Astrocyte (in vitro differentiated cells and primary cell): ENCODE results near the gene THOC1. TPM values are rescaled to one million over a fixed set of nuclear protein-coding genes. Genes with fewer than 3 reads are reported as not detected.

ENCODE experiments used
- DNase-seq: peaks from one replicate; pipeline ENCODE4 v3.0.0-alpha.2; 2010; ENCODE audit warnings: low read depth
- FAIRE-seq: peaks from 2 replicates; lab custom pipeline; 2011; peaks lifted over from hg19 to GRCh38; lab: Jason Lieb, UNC
- H2AFZ ChIP-seq: 2 replicates; pipeline ENCODE4 v1.6.0; 2012; ENCODE audit warnings: low read depth, low read length, inconsistent platforms
- H3K27ac ChIP-seq: 2 replicates; pipeline ENCODE4 v1.5.1; 2011; ENCODE audit warnings: low read depth, low read length, inconsistent platforms
- H3K27me3 ChIP-seq: 2 replicates; pipeline ENCODE4 v1.6.0; 2011; ENCODE audit warnings: low read length, inconsistent platforms; ENCODE audit not compliant: insufficient read depth
- H3K36me3 ChIP-seq: 2 replicates; pipeline ENCODE4 v1.5.1; 2011; ENCODE audit warnings: low read length, inconsistent platforms; ENCODE audit not compliant: insufficient read depth
- H3K4me1 ChIP-seq: 2 replicates; pipeline ENCODE4 v1.5.1; 2011; ENCODE audit warnings: low read length, inconsistent platforms; ENCODE audit not compliant: insufficient read depth
- H3K4me2 ChIP-seq: 2 replicates; pipeline ENCODE4 v1.6.0; 2012; ENCODE audit warnings: low read length, inconsistent platforms
- H3K4me3 ChIP-seq: 2 replicates; pipeline ENCODE4 v1.5.1; 2011; ENCODE audit warnings: low read depth, mild to moderate bottlenecking, low read length, inconsistent platforms; ENCODE audit not compliant: insufficient read depth
- H3K79me2 ChIP-seq: 2 replicates; pipeline ENCODE4 v1.6.0; 2012; ENCODE audit warnings: mild to moderate bottlenecking, low read length, inconsistent platforms; ENCODE audit not compliant: insufficient read depth
- H3K9ac ChIP-seq: 2 replicates; pipeline ENCODE4 v1.6.0; 2012; ENCODE audit warnings: mild to moderate bottlenecking, low read length, inconsistent platforms
- H3K9me3 ChIP-seq: 2 replicates; pipeline ENCODE4 v1.5.1; 2012; ENCODE audit warnings: low read depth, mild to moderate bottlenecking, low read length, inconsistent platforms; ENCODE audit not compliant: insufficient read depth
- H4K20me1 ChIP-seq: 2 replicates; pipeline ENCODE4 v1.6.0; 2012; ENCODE audit warnings: low read length, inconsistent platforms; ENCODE audit not compliant: insufficient read depth
- H3K27ac Mint-ChIP-seq: one replicate; pipeline ENCODE4 v1.8.0; 2021; ENCODE audit warnings: mild to moderate bottlenecking, mixed read lengths; ENCODE audit not compliant: unreplicated experiment
- H3K27me3 Mint-ChIP-seq: one replicate; pipeline ENCODE4 v1.8.0; 2021; ENCODE audit warnings: low read depth, mixed read lengths; ENCODE audit not compliant: unreplicated experiment
- H3K36me3 Mint-ChIP-seq: one replicate; pipeline ENCODE4 v1.8.0; 2021; ENCODE audit warnings: low read depth, mixed read lengths; ENCODE audit not compliant: unreplicated experiment
- H3K4me1 Mint-ChIP-seq: one replicate; pipeline ENCODE4 v1.8.0; 2021; ENCODE audit warnings: low read depth, mixed read lengths; ENCODE audit not compliant: unreplicated experiment
- H3K4me3 Mint-ChIP-seq: one replicate; pipeline ENCODE4 v1.8.0; 2021; ENCODE audit warnings: mild to moderate bottlenecking, moderate library complexity, mixed read lengths; ENCODE audit not compliant: unreplicated experiment
- H3K9me3 Mint-ChIP-seq: one replicate; pipeline ENCODE4 v1.8.0; 2021; ENCODE audit warnings: mild to moderate bottlenecking, mixed read lengths; ENCODE audit not compliant: unreplicated experiment
- CTCF ChIP-seq: IDR thresholded peaks from 2 replicates; pipeline ENCODE4 v1.5.1; 2011; ENCODE audit warnings: low read depth, mild to moderate bottlenecking, inconsistent platforms, low read length, moderate library complexity; ENCODE audit not compliant: insufficient read depth
- EZH2 ChIP-seq: IDR thresholded peaks from 2 replicates; pipeline ENCODE4 v1.6.1; 2012; ENCODE audit warnings: mild to moderate bottlenecking, low read length, inconsistent platforms; ENCODE audit not compliant: insufficient read depth
- total RNA-seq: library from RNA; stranded (reverse); gene quantifications from 2 replicates; pipeline ENCODE4 v1.2.1, GENCODE V29; 2021

The THOC1 gene
- total RNA-seq, 1 donor from 2014 or later: 23.1 TPM

GRCh38 chr18:305003-305501 is 37.2 kb upstream of the THOC1 start:
- TF ChIP-seq EZH2 (no peak), CTCF (no peak)
- H3K4me3 Mint-ChIP-seq: no peak overlapping the region
- H3K4me3 ChIP-seq: no peak overlapping the region
- peaks cover 39% of the 10 kb centered on the region for H3K27me3 Mint-ChIP-seq
- no peaks in the 10 kb centered on the region for H3K4me1 ChIP-seq
- H4K20me1 ChIP-seq: no peaks in the 10 kb centered on the region
- no peaks in the 10 kb centered on the region for H3K9me3 ChIP-seq
- H3K79me2 ChIP-seq: no peaks in the 10 kb centered on the region
- H2AFZ ChIP-seq: no peak overlapping the region
- H3K27ac Mint-ChIP-seq: no peak overlapping the region
- no peak overlapping the region for H3K27ac ChIP-seq
- H3K4me1 Mint-ChIP-seq: no peaks in the 10 kb centered on the region
- FAIRE-seq (no peak), DNase-seq (no peak)
- H3K4me2 ChIP-seq: no peak overlapping the region
- no peaks in the 10 kb centered on the region for H3K36me3 ChIP-seq
- peaks cover 32% of the 10 kb centered on the region for H3K27me3 ChIP-seq
- H3K9ac ChIP-seq: no peak overlapping the region
- H3K9me3 Mint-ChIP-seq: no peaks in the 10 kb centered on the region
- H3K36me3 Mint-ChIP-seq: no peaks in the 10 kb centered on the region

- FAIRE-seq (no peak), DNase-seq (no peak)
- Mint-ChIP-seq H3K4me1 (no peaks in the 10 kb centered on the region), H3K27ac (no peak overlapping the region), H3K4me3 (no peak overlapping the region), H3K36me3 (no peaks in the 10 kb centered on the region), H3K9me3 (no peaks in the 10 kb centered on the region), H3K27me3 (peaks cover 37% of the 10 kb centered on the region)
- Histone ChIP-seq H3K79me2 (no peaks in the 10 kb centered on the region), H3K27me3 (peaks cover 27% of the 10 kb centered on the region), H3K9ac (no peak overlapping the region), H3K36me3 (no peaks in the 10 kb centered on the region), H4K20me1 (no peaks in the 10 kb centered on the region), H3K4me3 (no peak overlapping the region), H3K4me2 (no peak overlapping the region), H3K4me1 (no peaks in the 10 kb centered on the region), H2AFZ (no peak overlapping the region), H3K27ac (no peak overlapping the region), H3K9me3 (no peaks in the 10 kb centered on the region)
- TF ChIP-seq CTCF (no peak), EZH2 (no peak)
Observed at GRCh38 chr18:303607-304006, 35.8 kb upstream of the THOC1 start.

GRCh38 chr18:303011-303410 is 35.2 kb upstream of the THOC1 start:
- TF ChIP-seq CTCF (no peak), EZH2 (no peak)
- H4K20me1 ChIP-seq: no peaks in the 10 kb centered on the region
- H3K4me1 ChIP-seq: no peaks in the 10 kb centered on the region
- FAIRE-seq (no peak), DNase-seq (no peak)
- H3K9me3 ChIP-seq: no peaks in the 10 kb centered on the region
- H3K4me1 Mint-ChIP-seq: no peaks in the 10 kb centered on the region
- no peaks in the 10 kb centered on the region for H3K36me3 Mint-ChIP-seq
- H3K79me2 ChIP-seq: no peaks in the 10 kb centered on the region
- no peak overlapping the region for H3K9ac ChIP-seq
- no peak overlapping the region for H3K27ac Mint-ChIP-seq
- no peaks in the 10 kb centered on the region for H3K36me3 ChIP-seq
- no peak overlapping the region for H3K4me3 Mint-ChIP-seq
- no peaks in the 10 kb centered on the region for H3K9me3 Mint-ChIP-seq
- peaks cover 27% of the 10 kb centered on the region for H3K27me3 ChIP-seq
- H3K4me2 ChIP-seq: no peak overlapping the region
- no peak overlapping the region for H3K27ac ChIP-seq
- peaks cover 35% of the 10 kb centered on the region for H3K27me3 Mint-ChIP-seq
- H3K4me3 ChIP-seq: no peak overlapping the region
- H2AFZ ChIP-seq: no peak overlapping the region
